ENCODE data around the gene CYB5R3. TPM values are rescaled to one million over a fixed set of nuclear protein-coding genes. Genes with fewer than 3 reads are reported as not detected.
A peak's percentile ranks its signal among the peaks of the same experiment; 100 is the strongest.

CYB5R3 gene
- total and polyA plus RNA-seq, 2 donors (not counting 3 experiments of a cell fraction or from before 2014, with no cell fraction given), result 217 to 263 TPM

GRCh38 chr22:42645938-42646568 is 3.1 kb downstream of the CYB5R3 start:
- TF ChIP-seq MAX (IDR thresholded peaks at IDR 0.05; ENCODE audit: insufficient read depth, insufficient read length), result no peak
- no peak for TF ChIP-seq EZH2 (IDR thresholded peaks at IDR 0.05; ENCODE audit: borderline replicate concordance, low read depth, low read length, severe bottlenecking)
- no peak for TF ChIP-seq POLR2AphosphoS5 (IDR thresholded peaks at IDR 0.05; ENCODE audit: insufficient read depth, low read depth, low read length)
- no peak for TF ChIP-seq MYC (IDR thresholded peaks at IDR 0.05; ENCODE audit: low read depth, low read length)
- TF ChIP-seq JUN (IDR thresholded peaks at IDR 0.05; ENCODE audit: borderline replicate concordance, insufficient read depth, insufficient read length, low read depth), result no peak
- no peak for TF ChIP-seq FOS (IDR thresholded peaks at IDR 0.05; ENCODE audit: borderline replicate concordance, insufficient read depth, low read length)
- no peak for TF ChIP-seq POLR2A (IDR thresholded peaks at IDR 0.05; ENCODE audit: low read depth, low read length)
- TF ChIP-seq CTCF (IDR thresholded peaks at IDR 0.05; ENCODE audit: extremely low read depth in 1 of 2, insufficient read depth in 1 of 2, low read depth in 1 of 2, low read length in 2 of 2), result no peak
- TF ChIP-seq GATA2 (IDR thresholded peaks at IDR 0.05; ENCODE audit: insufficient read depth, insufficient read length, low read depth, low read length), result no peak
- Histone ChIP-seq H3K79me2 (ENCODE audit: control insufficient read depth, insufficient read depth, low read length) (peaks cover 69% of the 10 kb centered on the region), H3K9me3 (replicated peaks; ENCODE audit: control insufficient read depth, insufficient read depth, low read length) (no peaks in the 10 kb centered on the region), H3K4me2 (ENCODE audit: insufficient read depth, low read length) (peak overlapping the region; percentile 40), H3K27me3 (ENCODE audit: control insufficient read depth in 2 of 2, insufficient read depth in 2 of 2, low read length in 2 of 2) (no peaks in the 10 kb centered on the region), H3K9ac (replicated peaks; ENCODE audit: extremely low read depth, insufficient read depth, low read length) (no peak overlapping the region), H3K4me3 (replicated peaks in 1 of 3; ENCODE audit: insufficient read depth in 1 of 3, low read depth in 1 of 3, low read length in 3 of 3) (no peak overlapping the region), H3K36me3 (ENCODE audit: control insufficient read depth in 2 of 2, extremely low read depth in 1 of 2, insufficient read depth in 2 of 2, low read length in 2 of 2) (no peaks in the 10 kb centered on the region), H2AFZ (ENCODE audit: low read depth, low read length) (no peak overlapping the region), H3K4me1 (ENCODE audit: control insufficient read depth, extremely low read depth, insufficient read depth, low read length) (peaks cover 42% of the 10 kb centered on the region), H4K20me1 (replicated peaks; ENCODE audit: control insufficient read depth, extremely low read depth, insufficient read depth, low read length) (no peaks in the 10 kb centered on the region), H3K27ac (ENCODE audit: insufficient read depth, low read depth, low read length) (peak overlapping the region; percentile 3), H3K9me1 (replicated peaks; ENCODE audit: control insufficient read depth, extremely low read depth, insufficient read depth, low read length) (no peaks in the 10 kb centered on the region)
- BruUV-seq (replicated peaks), result no TSS peak
- intact Hi-C loops (cut with micrococcal nuclease) (no loop called here), dilution Hi-C loops (cut with MboI; ENCODE audit: extremely low pct_ligation_motif_present, low sequenced_read_pairs) (no loop called here)
- POLR2A ChIA-PET, result no interaction called here
- DNase-seq (ENCODE audit: low read depth, low spot score), result no peak
- CTCF ChIA-PET, result interaction anchor here (1.9 kb wide), 1 partner anchor 10 kb away, joined by 6 read pairs; no protein-coding TSS in a partner anchor
- no peak for FAIRE-seq

All from endothelial cell of umbilical vein (primary cell).